IPS-20b (cell line): ENCODE measurements around the gene HSPE1.

Experiments
- H3K27ac ChIP-seq: one replicate; pipeline ENCODE4 v1.5.1; 2013; ENCODE audit warnings: low read length
- H3K27me3 ChIP-seq: 2 replicates; pipeline ENCODE4 v1.6.1; 2013; ENCODE audit warnings: mild to moderate bottlenecking, low read length, inconsistent platforms; ENCODE audit not compliant: insufficient read depth
- H3K36me3 ChIP-seq: 2 replicates; pipeline ENCODE4 v1.6.1; 2013; ENCODE audit warnings: low read depth, mild to moderate bottlenecking, inconsistent platforms, low read length, moderate library complexity; ENCODE audit not compliant: insufficient read depth
- H3K4me1 ChIP-seq: 2 replicates; pipeline ENCODE4 v1.6.1; 2013; ENCODE audit warnings: mild to moderate bottlenecking, control low read depth, inconsistent platforms, low read length, moderate library complexity; ENCODE audit not compliant: insufficient read depth
- H3K4me3 ChIP-seq: 2 replicates; pipeline ENCODE4 v1.5.1; 2013; ENCODE audit warnings: mild to moderate bottlenecking, low read length, inconsistent platforms
- H3K9ac ChIP-seq: 2 replicates; pipeline ENCODE4 v1.6.1; 2013; ENCODE audit warnings: low read depth, mild to moderate bottlenecking, inconsistent platforms, low read length, moderate library complexity
- H3K9me3 ChIP-seq: 2 replicates; pipeline ENCODE4 v1.6.1; 2013; ENCODE audit warnings: mild to moderate bottlenecking, low read depth, low read length, inconsistent platforms; ENCODE audit not compliant: insufficient read depth

HSPE1 gene

DNA sequence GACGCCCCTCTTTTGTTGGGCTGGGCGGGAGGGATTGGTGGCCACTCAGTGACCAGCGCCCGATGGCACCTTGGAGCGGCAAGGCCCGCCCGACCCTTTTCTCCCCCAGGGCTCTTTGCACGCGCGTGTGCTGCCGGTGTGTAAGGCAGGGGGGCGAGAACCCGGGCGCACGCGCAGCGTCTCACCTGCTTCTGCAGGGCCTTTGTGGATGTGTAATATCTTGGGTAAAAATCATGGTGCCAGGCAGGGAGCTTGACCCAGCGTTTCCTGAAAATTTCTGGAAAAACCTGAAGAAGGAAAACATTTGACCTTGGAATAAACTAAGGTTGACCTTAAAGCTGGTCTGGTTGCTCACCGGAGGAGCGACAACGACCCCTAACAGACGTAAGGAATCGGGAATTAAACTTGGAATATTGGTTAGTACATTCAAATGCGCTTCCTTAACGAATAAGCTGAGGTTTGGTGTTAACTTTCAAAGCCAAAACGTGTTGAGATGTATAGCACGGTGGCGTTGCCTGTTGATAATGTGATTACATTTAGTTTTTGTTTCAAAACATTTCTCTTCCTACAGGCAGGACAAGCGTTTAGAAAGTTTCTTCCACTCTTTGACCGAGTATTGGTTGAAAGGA lies 438 bp downstream of the HSPE1 start:
- Histone ChIP-seq H3K27ac (peak overlapping the region; percentile 87), H3K9ac (peak overlapping the region; percentile 98), H3K9me3 (no peaks in the 10 kb centered on the region), H3K27me3 (no peaks in the 10 kb centered on the region), H3K4me1 (peaks cover 15% of the 10 kb centered on the region; the same call in 1 of the 2 replicates), H3K36me3 (peaks cover 69% of the 10 kb centered on the region), H3K4me3 (peak overlapping the region; percentile 90)

DNA sequence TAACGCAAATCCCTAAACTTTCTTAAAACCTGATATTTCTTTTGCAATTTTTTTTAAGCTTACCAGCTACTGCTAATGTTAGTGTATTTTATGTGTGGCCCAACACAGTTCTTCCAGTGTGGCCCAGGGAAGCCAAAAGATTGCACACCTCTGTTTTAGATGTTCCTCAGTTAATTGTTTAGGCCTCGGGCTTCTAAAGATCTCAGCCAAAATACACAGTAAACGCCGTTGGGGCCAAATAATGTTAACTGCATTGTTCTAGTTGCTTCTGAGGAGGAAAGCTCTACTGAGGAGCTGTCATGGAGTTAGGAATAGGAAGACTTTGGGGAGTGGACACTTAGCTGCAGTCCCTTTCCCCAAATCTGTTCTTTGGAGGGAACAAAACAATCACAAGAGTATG lies 2.0 kb downstream of the HSPE1 start:
- H3K9me3 ChIP-seq = no peaks in the 10 kb centered on the region
- peaks cover 58% of the 10 kb centered on the region for H3K36me3 ChIP-seq
- H3K27ac ChIP-seq = no peak overlapping the region
- H3K27me3 ChIP-seq = no peaks in the 10 kb centered on the region
- H3K9ac ChIP-seq = peak overlapping the region; percentile 98; the same call in 1 of the 2 replicates
- peaks cover 11% of the 10 kb centered on the region; the same call in 1 of the 2 replicates for H3K4me1 ChIP-seq
- H3K4me3 ChIP-seq = peak overlapping the region; percentile 90

DNA sequence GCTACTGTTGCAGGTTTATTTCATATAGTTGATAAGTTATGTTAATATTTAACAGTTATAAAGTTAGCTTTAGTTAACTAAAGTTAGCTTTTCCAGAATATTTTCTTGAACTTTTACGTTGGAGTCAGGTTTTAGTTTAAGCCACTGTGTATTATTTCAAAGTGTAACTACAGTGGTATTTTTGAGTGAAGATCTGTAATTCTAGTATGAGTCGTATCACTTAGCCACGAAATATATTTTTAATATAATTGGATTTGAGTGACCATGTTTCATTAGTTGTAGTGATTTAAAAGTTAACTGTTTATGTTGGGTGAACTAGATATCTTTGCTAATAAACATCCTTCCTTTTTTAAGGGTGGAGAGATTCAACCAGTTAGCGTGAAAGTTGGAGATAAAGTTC lies 2.5 kb downstream of the HSPE1 start:
- peak overlapping the region; percentile 90 for H3K4me3 ChIP-seq

DNA sequence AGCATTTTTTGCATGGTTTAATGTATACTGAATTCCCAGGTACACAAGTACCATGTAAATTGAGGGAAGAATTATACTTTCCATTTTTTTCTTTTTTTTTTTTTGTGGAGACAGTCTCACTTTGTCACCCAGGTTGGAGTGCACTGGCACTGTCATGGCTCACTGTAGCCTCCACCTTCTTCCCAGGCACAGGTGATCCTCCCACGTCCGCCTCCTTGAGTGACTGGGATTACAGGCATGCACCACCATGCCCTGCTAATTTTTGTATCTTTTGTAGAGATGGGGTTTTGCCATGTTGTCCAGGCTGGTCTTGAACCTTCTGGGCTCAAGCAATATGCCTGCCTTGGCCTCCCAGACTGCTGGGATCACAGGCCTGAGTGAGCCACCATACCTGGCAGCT lies 3.8 kb downstream of the HSPE1 start:
- H3K9ac ChIP-seq = no peak overlapping the region
- H3K27me3 ChIP-seq = no peaks in the 10 kb centered on the region
- H3K4me3 ChIP-seq = no peak overlapping the region
- H3K36me3 ChIP-seq = peaks cover 42% of the 10 kb centered on the region
- no peaks in the 10 kb centered on the region for H3K9me3 ChIP-seq
- peaks cover 5% of the 10 kb centered on the region; the same call in 1 of the 2 replicates for H3K4me1 ChIP-seq
- H3K27ac ChIP-seq = no peak overlapping the region

More for the DNA sequence above, 2.5 kb downstream of the HSPE1 start:
- peaks cover 7% of the 10 kb centered on the region; the same call in 1 of the 2 replicates for H3K4me1 ChIP-seq
- H3K9me3 ChIP-seq = no peaks in the 10 kb centered on the region
- H3K27me3 ChIP-seq = no peaks in the 10 kb centered on the region
- peak overlapping the region; percentile 98; the same call in 1 of the 2 replicates for H3K9ac ChIP-seq
- peaks cover 53% of the 10 kb centered on the region for H3K36me3 ChIP-seq
- no peak overlapping the region for H3K27ac ChIP-seq

GRCh38 chr2:197504512-197504911 lies 4.3 kb downstream of the HSPE1 start:
- no peak overlapping the region for H3K27ac ChIP-seq

DNA sequence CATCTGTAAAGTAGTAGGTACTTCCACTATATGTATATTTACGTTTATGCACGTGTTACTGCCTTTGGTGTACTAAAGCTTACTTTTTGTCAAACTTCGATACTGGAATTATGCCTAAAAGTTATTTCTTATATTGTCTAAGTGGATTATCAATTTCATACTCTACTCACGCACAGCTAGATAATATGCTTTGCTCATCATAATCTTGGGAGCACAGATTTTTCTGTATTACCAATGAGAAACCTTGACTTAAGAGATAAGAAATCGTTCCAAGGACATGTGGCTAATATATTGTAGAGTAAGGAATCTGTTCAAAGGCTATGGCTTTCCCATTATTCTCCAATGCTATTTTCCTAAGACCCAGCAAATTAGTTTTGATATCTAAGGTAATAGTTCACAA lies 6.5 kb downstream of the HSPE1 start:
- Histone ChIP-seq H3K4me1 (peaks cover 4% of the 10 kb centered on the region; the same call in 1 of the 2 replicates), H3K4me3 (no peak overlapping the region), H3K27ac (no peak overlapping the region), H3K36me3 (peaks cover 41% of the 10 kb centered on the region), H3K9ac (no peak overlapping the region), H3K27me3 (no peaks in the 10 kb centered on the region), H3K9me3 (no peaks in the 10 kb centered on the region)

More at GRCh38 chr2:197504512-197504911, 4.3 kb downstream of the HSPE1 start:
- no peaks in the 10 kb centered on the region for H3K9me3 ChIP-seq
- no peak overlapping the region for H3K4me3 ChIP-seq
- no peaks in the 10 kb centered on the region for H3K27me3 ChIP-seq
- peaks cover 5% of the 10 kb centered on the region; the same call in 1 of the 2 replicates for H3K4me1 ChIP-seq
- peaks cover 42% of the 10 kb centered on the region for H3K36me3 ChIP-seq
- no peak overlapping the region for H3K9ac ChIP-seq

DNA sequence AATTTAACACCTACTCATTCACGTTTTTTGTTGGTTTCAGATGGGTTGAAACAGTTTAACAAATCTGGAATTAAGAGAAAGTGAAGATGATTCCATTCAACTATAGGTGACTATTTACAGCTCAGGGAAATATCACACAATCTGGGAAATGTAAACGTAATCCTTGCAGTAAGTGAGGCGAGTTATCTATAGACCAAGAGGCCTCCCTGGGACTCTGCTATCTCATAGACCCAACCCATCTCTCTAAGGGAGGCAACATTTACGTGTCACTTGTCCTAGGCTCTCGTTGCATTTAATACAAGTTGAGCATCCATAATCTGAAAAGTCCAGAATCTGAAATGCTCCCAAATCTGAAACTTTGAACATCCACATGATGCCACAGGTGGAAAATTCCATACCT lies 13.7 kb downstream of the HSPE1 start:
- H3K4me1 ChIP-seq = peaks cover 14% of the 10 kb centered on the region
- H3K4me3 ChIP-seq = no peak overlapping the region
- no peaks in the 10 kb centered on the region for H3K36me3 ChIP-seq
- H3K9ac ChIP-seq = no peak overlapping the region
- no peak overlapping the region for H3K27ac ChIP-seq
- no peaks in the 10 kb centered on the region for H3K27me3 ChIP-seq
- H3K9me3 ChIP-seq = no peaks in the 10 kb centered on the region

DNA sequence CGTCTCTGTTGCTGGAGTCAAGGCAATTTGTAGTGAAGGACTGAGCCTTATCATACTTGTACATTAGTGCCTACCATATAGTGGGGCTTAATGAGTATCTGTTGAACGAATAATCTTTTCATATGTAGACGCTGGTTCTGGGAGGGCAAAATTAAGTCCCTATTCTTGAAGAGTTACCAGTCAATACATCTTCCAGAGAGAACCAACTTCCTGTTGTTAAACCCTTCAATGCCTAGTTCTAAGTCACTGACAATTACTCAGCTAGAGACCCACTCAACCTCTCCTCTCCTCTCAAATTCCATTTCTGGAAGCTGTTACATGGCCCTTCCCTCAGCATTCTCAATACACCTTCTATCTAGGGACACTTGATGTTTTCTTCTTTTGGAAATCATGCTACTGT lies 14.6 kb downstream of the HSPE1 start:
- peak overlapping the region; percentile 76; the same call in 1 of the 2 replicates for H3K9ac ChIP-seq
- H3K27me3 ChIP-seq = no peaks in the 10 kb centered on the region
- no peaks in the 10 kb centered on the region for H3K9me3 ChIP-seq
- H3K27ac ChIP-seq = no peak overlapping the region
- peak overlapping the region; percentile 95 for H3K4me3 ChIP-seq
- H3K4me1 ChIP-seq = peaks cover 14% of the 10 kb centered on the region
- H3K36me3 ChIP-seq = no peaks in the 10 kb centered on the region

GRCh38 chr2:197515315-197515738 lies 15.1 kb downstream of the HSPE1 start:
- Histone ChIP-seq H3K27me3 (no peaks in the 10 kb centered on the region), H3K4me1 (peaks cover 14% of the 10 kb centered on the region), H3K36me3 (no peaks in the 10 kb centered on the region), H3K9me3 (no peaks in the 10 kb centered on the region), H3K9ac (peak overlapping the region; percentile 76), H3K27ac (peak overlapping the region; percentile 66), H3K4me3 (peak overlapping the region; percentile 95)

GRCh38 chr2:197515739-197516392 lies 15.7 kb downstream of the HSPE1 start, which contains the start of gene MOB4:
MOB4 (plus strand) TSS chr2:197516066; CDS start chr2:197516087, 21 bp downstream.
- H3K27ac ChIP-seq = peak within 1 kb of the TSS; percentile 66
- peak within 1 kb of the TSS; percentile 95 for H3K4me3 ChIP-seq
- no peaks in the 10 kb centered on the region for H3K36me3 ChIP-seq
- H3K9ac ChIP-seq = peak within 1 kb of the TSS; percentile 88
- peaks cover 14% of the 10 kb centered on the region for H3K4me1 ChIP-seq
- H3K9me3 ChIP-seq = no peaks in the 10 kb centered on the region
- no peaks in the 10 kb centered on the region for H3K27me3 ChIP-seq

- Histone ChIP-seq H3K9ac (peak overlapping the region; percentile 88), H3K27me3 (no peaks in the 10 kb centered on the region), H3K4me3 (peak overlapping the region; percentile 95), H3K27ac (peak overlapping the region; percentile 18), H3K36me3 (no peaks in the 10 kb centered on the region), H3K4me1 (peaks cover 14% of the 10 kb centered on the region), H3K9me3 (no peaks in the 10 kb centered on the region)
These were observed 16.2 kb downstream of the HSPE1 start for GRCh38 chr2:197516393-197516761.

GRCh38 chr2:197517150-197517549 lies 17.0 kb downstream of the HSPE1 start:
- Histone ChIP-seq H3K9me3 (no peaks in the 10 kb centered on the region), H3K27ac (no peak overlapping the region), H3K9ac (peak overlapping the region; percentile 88; the same call in 1 of the 2 replicates), H3K4me1 (peaks cover 14% of the 10 kb centered on the region), H3K36me3 (no peaks in the 10 kb centered on the region), H3K27me3 (no peaks in the 10 kb centered on the region), H3K4me3 (peak overlapping the region; percentile 95)
